ELR (cell line): ENCODE measurements around the gene PRRC2A.

Experiments used
- DNase-seq: peaks from one replicate; pipeline ENCODE4 v3.0.0-alpha.2; 2015; ENCODE audit warnings: low read depth

The PRRC2A gene

GRCh38 chr6:31620586-31621319 lies at the start of gene PRRC2A:
PRRC2A (plus strand) TSS chr6:31620715; CDS start chr6:31622790, 2,075 bp downstream.
- peak; percentile 87 for DNase-seq

GRCh38 chr6:31572041-31572911 lies 48.2 kb upstream of the PRRC2A start, which contains the start of gene LTA:
LTA (plus strand) TSS chr6:31572289; CDS start chr6:31572743, 454 bp downstream.
- no peak for DNase-seq

GRCh38 chr6:31573239-31574105 lies 47.0 kb upstream of the PRRC2A start:
- no peak for DNase-seq

GRCh38 chr6:31574106-31575061 lies 46.1 kb upstream of the PRRC2A start:
- no peak for DNase-seq

- no peak for DNase-seq
These were observed 45.1 kb upstream of the PRRC2A start, which contains the start of gene TNF for GRCh38 chr6:31575335-31575901. TNF (plus strand) TSS chr6:31575565; CDS start chr6:31575742, 177 bp downstream.

GRCh38 chr6:31575952-31576685 lies 44.4 kb upstream of the PRRC2A start:
- no peak for DNase-seq

- no peak for DNase-seq
These were observed 43.5 kb upstream of the PRRC2A start for GRCh38 chr6:31576897-31577578.

- DNase-seq, result no peak
These were observed 42.9 kb upstream of the PRRC2A start for GRCh38 chr6:31577579-31577966.

- DNase-seq, result no peak
These were observed 42.1 kb upstream of the PRRC2A start for GRCh38 chr6:31578184-31579118.

GRCh38 chr6:31579119-31579505 lies 41.4 kb upstream of the PRRC2A start:
- DNase-seq, result no peak

GRCh38 chr6:31579546-31580437 lies 40.7 kb upstream of the PRRC2A start:
- no peak for DNase-seq

GRCh38 chr6:31580438-31580740 lies 40.1 kb upstream of the PRRC2A start:
- no peak for DNase-seq

GRCh38 chr6:31580807-31581433 lies 39.6 kb upstream of the PRRC2A start:
- DNase-seq, result peak; percentile 85

GRCh38 chr6:31581434-31582229 lies 38.9 kb upstream of the PRRC2A start:
- DNase-seq, result peak; percentile 32

GRCh38 chr6:31582230-31582643 lies 38.3 kb upstream of the PRRC2A start, which contains the start of gene LTB:
LTB (minus strand) TSS chr6:31582424; CDS start chr6:31582417, 7 bp downstream.
- DNase-seq, result no peak

- DNase-seq, result peak; percentile 46
These were observed 35.0 kb upstream of the PRRC2A start for GRCh38 chr6:31585491-31585890.
